Neural cell (in vitro differentiated cells): Measurements from ENCODE around the gene APCDD1.

ENCODE experiments used
- EP300 ChIP-seq: fragments of 450-650 bp; conservative IDR thresholded peaks from 2 replicates; pipeline ENCODE4 v1.6.1; 2014; ENCODE audit warnings: antibody characterized with exemption, mild to moderate bottlenecking, moderate library complexity; ENCODE audit not compliant: poor library complexity, severe bottlenecking
- EZH2 ChIP-seq: fragments of 200-600, 300-800 bp; shearing (Covaris generic), sonication (generic); IDR thresholded peaks from 2 replicates; pipeline ENCODE4 v1.6.1; 2014; ENCODE audit warnings: antibody characterized with exemption, low read length, borderline replicate concordance, mild to moderate bottlenecking; ENCODE audit not compliant: insufficient read depth, poor library complexity, severe bottlenecking
- MXI1 ChIP-seq: fragments of 450-650 bp; conservative IDR thresholded peaks from 2 replicates; pipeline ENCODE4 v1.6.1; 2014; ENCODE audit warnings: antibody characterized with exemption, mild to moderate bottlenecking; ENCODE audit not compliant: poor library complexity, severe bottlenecking
- POLR2AphosphoS5 ChIP-seq: IDR thresholded peaks from 2 replicates; pipeline ENCODE4 v1.6.1; 2012
- RAD21 ChIP-seq: fragments of 450-650 bp; conservative IDR thresholded peaks from 2 replicates; pipeline ENCODE4 v1.6.1; 2014; ENCODE audit warnings: antibody characterized with exemption, mild to moderate bottlenecking, moderate library complexity
- SMC3 ChIP-seq: fragments of 450-650 bp; conservative IDR thresholded peaks from 2 replicates; pipeline ENCODE4 v1.6.1; 2014; ENCODE audit warnings: antibody characterized with exemption, mild to moderate bottlenecking, moderate library complexity; ENCODE audit not compliant: poor library complexity
- TAF1 ChIP-seq: IDR thresholded peaks from 2 replicates; pipeline ENCODE4 v1.6.1; 2012; ENCODE audit warnings: low read depth
- TF ChIP-seq, protein P1 (sequence below): fragments of 450-650 bp; IDR thresholded peaks from 2 replicates; pipeline ENCODE4 v1.5.1; 2014; ENCODE audit warnings: antibody characterized with exemption, mild to moderate bottlenecking, moderate library complexity; ENCODE audit not compliant: poor library complexity, severe bottlenecking
- TF ChIP-seq, protein P2 (sequence below): IDR thresholded peaks from 2 replicates; pipeline ENCODE4 v1.6.1; 2012; ENCODE audit warnings: borderline replicate concordance

DNA sequence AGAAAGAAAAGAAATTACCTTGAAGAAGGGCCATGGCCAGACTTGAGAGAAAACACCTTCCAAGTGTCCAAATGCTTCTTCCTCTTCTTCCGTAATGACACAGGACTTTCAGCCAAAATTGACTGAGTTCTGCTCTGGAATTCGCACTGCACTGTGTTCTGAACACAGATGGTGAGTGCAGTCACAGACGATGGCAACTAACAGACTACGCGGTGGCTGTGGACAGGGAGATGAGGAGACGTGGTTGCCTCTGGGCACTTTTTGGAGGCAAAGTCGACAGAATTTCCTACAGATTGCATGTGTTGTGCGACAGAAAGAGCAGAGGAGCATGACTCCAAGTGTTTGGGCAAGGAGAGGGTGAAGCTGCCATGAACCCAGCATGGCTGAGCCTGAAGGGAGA lies 67.1 kb downstream of the APCDD1 start:
- TF ChIP-seq, protein P1, sequence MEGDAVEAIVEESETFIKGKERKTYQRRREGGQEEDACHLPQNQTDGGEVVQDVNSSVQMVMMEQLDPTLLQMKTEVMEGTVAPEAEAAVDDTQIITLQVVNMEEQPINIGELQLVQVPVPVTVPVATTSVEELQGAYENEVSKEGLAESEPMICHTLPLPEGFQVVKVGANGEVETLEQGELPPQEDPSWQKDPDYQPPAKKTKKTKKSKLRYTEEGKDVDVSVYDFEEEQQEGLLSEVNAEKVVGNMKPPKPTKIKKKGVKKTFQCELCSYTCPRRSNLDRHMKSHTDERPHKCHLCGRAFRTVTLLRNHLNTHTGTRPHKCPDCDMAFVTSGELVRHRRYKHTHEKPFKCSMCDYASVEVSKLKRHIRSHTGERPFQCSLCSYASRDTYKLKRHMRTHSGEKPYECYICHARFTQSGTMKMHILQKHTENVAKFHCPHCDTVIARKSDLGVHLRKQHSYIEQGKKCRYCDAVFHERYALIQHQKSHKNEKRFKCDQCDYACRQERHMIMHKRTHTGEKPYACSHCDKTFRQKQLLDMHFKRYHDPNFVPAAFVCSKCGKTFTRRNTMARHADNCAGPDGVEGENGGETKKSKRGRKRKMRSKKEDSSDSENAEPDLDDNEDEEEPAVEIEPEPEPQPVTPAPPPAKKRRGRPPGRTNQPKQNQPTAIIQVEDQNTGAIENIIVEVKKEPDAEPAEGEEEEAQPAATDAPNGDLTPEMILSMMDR, result no peak
- no peak for TF ChIP-seq EP300
- TF ChIP-seq EZH2, result no peak
- TF ChIP-seq MXI1, result no peak
- no peak for TF ChIP-seq POLR2AphosphoS5
- TF ChIP-seq, protein P2, sequence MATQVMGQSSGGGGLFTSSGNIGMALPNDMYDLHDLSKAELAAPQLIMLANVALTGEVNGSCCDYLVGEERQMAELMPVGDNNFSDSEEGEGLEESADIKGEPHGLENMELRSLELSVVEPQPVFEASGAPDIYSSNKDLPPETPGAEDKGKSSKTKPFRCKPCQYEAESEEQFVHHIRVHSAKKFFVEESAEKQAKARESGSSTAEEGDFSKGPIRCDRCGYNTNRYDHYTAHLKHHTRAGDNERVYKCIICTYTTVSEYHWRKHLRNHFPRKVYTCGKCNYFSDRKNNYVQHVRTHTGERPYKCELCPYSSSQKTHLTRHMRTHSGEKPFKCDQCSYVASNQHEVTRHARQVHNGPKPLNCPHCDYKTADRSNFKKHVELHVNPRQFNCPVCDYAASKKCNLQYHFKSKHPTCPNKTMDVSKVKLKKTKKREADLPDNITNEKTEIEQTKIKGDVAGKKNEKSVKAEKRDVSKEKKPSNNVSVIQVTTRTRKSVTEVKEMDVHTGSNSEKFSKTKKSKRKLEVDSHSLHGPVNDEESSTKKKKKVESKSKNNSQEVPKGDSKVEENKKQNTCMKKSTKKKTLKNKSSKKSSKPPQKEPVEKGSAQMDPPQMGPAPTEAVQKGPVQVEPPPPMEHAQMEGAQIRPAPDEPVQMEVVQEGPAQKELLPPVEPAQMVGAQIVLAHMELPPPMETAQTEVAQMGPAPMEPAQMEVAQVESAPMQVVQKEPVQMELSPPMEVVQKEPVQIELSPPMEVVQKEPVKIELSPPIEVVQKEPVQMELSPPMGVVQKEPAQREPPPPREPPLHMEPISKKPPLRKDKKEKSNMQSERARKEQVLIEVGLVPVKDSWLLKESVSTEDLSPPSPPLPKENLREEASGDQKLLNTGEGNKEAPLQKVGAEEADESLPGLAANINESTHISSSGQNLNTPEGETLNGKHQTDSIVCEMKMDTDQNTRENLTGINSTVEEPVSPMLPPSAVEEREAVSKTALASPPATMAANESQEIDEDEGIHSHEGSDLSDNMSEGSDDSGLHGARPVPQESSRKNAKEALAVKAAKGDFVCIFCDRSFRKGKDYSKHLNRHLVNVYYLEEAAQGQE, result no peak
- no peak for TF ChIP-seq TAF1
- TF ChIP-seq SMC3, result no peak
- TF ChIP-seq RAD21, result no peak
